Suppressor macrophage (primary cell): ENCODE results near the gene KLHL22.

ENCODE experiments used
- DNase-seq, 4 experiments: peaks; one replicate each; pipeline ENCODE4 v3.0.0-alpha.2; 2020 to 2022

The KLHL22 gene

DNA sequence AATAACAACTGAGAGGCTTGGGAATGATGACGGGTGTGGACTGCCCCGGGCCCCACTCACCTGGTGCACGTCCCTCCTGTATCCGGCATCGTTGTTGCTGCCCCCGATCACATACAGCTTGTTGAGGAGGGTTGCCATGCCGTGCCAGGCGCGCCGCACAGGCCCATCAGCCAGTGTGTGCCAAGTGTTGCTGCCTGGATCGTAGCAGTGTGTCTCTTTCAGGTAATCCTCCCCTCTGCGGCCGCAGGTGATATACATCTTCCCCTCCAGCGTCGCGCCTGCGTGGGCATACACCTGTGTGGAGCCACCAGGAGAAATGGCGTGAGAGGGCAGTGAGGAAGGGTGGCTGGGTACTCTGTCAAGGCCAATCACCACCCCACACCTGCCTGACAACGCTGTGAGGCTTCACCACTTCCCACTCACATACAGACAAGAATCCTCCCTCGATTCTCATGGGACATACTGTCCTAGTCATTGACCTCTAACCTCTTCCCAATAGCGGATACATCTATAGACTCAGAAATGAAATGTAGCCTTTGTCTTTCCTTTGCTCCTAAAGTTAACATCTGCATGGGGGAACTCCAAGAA, 49.1 kb downstream of the KLHL22 start:
- DNase-seq = no peak

DNA sequence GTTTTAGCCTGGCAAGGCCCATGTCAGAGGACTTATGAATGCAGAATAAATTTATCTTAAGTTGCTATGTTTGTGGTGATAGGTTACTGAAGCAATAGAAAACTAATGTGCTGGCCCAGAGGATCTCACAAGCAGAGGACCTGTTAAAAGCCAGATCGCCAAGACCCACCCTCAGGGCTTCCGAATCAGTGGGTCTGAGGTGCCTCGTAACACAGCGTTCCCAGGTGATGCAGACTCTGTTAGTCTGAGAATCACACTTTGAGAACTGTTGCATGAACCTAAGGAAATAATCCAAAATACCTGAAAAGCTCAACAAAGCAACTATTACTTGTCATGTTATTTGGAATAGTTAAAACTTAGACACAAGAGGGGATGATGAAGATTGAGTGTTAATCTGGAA, 51.3 kb downstream of the KLHL22 start:
- DNase-seq = no peak

DNA sequence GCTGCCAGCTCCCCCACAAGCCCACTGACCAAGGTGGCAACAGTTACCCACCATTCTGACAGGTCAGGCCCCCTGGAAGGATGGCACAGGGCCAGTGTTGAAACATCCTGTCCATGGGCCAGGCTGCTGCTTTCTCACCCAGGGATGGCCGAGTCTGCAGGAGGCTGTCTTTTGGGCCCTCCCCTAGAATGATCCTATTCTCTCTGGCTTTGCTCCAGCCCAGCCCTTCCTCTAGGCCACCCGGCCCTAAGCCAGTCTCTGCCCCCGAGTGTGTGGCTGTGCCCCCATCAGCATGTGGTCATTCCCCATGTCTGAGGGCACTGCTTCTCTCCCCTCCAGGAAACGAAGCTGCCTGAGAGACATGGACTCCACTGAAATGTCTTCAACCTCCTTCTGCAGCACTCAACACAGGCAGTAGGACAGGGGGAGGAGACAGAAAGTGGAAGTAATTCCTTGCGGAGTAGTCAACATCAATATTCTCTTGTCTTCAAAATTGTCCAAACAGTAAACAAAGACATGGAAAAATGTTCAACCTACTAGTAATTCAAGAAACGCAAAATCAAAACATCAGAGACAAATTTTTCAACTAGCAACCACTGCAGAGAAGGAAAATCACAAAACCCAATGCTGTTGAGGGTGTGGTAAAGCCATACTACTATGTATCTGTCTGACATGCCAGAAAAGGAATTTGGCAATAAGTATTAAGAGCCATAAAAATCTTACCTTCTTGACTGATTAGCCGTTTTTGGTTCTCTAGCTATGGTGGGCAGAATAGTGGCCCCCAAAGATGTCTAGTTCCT, 52.9 kb downstream of the KLHL22 start:
- no peak for DNase-seq

DNA sequence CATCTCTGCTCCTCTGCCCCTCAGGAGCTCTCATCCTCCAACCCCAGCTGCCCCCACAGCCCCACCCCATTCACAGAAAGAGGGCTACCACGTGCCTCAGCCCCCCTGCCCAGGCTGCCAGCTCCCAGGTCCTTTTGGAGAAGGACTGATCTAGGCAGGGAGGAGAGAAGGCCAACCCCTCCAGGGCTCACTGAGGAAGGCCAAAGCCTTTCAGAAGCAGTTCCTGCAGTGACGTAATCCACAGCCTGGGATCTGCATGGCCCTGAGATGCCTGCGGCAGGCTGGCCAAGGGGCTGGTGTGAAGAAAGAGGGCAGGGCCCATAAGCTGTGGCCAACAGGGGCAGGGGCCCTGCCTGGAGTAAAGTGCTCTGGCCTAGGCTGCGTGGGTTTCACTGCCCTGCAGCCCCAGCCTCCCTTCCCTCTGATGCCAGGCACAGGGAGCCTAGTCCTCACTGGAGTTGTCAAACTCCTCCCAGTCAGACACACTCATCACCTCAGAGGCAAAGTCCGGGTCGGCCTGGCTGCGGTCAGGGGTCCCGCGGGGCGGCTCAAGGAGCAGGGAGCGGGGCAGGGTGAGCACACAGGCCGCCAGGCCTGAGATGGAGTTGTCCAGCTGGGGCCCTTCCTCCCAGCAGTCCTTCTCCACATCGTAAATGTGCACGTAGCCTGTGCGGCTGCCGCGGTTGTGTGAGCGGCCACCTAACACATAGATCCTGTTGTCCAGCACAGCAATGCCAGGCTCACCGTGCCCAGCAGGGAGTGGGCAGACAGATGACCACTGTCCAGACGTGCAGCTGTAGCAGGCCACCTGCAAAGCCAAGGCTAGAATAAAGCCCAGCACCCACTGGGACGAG, 53.7 kb downstream of the KLHL22 start:
- peak in 2 of 4 experiments; percentile 59 to 65 for DNase-seq

DNA sequence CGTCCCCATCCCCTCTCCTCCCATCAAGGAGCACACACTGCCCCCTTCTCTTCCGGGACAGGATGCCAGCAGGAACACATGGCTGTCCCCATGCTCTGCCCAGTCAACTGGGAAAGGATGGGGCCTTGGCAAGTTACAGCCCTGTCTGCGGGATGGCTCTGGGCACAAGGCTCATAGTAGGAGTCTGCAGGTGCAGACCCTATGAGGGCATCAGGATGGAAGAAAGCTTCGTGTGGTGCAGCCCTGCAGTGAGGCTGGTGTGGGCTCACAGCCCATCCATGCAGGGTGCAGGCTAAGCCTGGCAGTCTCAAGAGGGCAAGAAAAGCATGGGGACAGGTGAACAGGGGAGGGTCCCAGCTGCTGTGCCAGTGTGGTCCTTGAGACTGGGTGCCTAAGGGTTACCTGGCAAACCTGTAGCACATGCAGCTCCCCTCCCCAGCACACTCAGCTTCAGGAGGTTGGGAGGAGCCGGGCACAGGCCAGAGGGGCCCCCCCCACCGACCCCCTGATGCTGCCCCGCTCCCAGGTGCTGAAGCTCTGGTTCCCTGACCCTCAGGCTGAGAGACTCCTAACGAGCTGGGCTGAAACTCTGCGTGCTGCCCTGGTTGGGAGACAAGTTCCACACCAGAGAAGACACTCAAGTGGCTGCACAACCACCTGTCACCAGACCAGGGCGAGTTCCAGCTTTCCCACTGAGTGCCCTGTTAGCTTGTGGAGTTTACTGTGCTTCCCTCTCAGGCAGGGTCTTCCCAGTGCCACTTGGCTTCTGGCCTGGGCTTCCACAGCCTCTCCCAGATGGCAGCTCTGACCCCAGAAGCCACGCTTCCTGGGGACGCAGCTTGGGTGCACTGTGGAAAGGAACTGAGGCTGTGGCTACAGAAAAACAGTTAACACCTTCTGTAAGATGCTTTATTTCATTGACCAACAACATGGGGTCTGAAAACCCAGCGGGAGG, 54.7 kb downstream of the KLHL22 start:
- no peak for DNase-seq

DNA sequence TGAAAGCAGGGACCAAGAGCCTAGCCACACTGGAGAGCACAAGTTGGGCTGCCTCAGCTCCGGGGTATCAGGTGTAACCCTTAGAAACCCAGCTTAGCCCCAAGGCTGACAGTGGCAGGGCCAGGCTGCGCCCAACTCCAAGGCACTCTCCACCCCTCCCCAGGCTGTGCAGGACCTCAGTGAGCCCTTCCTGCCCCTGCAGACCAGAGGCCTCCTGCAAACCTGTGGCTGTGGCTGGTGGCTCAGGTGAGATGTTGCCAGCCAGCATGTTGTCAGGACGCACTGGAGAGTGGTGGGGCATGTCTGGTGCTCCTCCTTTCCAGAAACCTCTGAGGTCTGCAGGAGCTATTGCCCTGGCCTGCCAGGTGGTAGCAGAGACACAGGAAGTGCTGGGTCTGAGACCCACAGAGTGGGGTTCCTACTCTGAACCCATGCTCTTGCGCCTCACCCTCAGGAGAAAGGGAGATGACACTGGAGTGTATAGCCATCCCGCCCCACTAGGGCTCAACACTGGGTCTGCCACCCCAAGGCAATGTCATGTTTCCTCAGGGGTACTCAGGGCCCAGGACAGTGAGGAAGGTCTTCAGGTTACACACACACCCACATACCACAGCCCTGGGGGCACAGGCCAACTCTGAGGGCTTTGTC, 55.5 kb downstream of the KLHL22 start:
- no peak for DNase-seq

DNA sequence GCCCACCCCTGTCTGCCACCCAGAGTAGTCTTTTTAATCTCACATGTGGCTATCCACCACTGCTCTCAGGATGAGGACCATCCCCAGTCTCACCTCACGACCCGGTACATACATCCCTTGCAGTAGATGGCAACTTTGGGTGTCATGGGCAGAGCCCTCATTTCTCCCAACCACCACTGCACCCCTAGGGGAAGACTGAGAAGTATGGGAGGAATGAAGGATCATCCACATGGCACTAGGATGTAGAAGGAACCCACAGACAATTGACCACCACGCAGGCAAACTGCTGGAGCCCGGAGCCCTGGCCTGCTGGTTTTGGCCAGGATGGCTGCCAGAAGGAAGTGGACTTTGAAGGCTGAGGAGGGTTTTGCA, 56.1 kb downstream of the KLHL22 start:
- DNase-seq = no peak

DNA sequence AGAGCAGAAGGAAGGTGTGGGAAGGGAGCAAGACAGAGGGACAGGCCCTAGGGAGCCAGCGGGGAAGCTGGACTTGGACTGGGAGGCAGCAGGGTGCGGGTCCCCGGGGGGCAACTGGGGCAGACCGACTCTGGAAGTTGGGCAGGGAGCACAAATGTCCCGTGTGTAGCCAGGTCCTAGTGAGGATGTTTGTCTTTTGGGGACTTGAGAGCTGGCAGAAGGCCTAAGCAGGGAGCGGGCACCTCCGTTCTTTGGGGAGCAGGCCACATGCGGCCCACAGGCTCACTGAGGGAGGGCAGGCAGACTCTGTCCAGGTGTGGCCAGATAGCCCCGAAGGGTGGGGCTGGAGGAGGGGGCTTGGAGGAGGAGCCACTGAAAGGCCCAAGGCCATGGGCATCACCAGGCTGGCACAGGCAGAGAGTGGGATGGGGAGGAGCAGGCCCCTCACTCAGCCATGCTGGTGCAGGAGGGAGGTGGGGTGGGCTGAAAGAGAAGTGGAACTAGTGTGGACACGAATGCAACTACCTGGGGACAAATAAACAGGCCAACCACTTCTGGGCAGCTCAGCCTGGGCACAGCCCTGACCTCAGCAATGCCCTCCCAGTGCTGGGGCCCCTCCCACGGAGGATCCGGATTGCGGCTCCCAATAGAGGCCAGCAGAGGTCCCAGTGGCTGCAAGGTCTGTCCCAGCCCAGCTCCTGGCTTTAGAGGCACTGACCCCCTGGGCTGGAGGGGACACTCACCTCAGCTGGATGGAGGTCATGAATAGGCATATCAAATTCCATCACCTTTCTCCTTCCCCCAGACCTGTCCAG, 56.7 kb downstream of the KLHL22 start:
- DNase-seq = peak in 1 of 4 experiments; percentile 46

DNA sequence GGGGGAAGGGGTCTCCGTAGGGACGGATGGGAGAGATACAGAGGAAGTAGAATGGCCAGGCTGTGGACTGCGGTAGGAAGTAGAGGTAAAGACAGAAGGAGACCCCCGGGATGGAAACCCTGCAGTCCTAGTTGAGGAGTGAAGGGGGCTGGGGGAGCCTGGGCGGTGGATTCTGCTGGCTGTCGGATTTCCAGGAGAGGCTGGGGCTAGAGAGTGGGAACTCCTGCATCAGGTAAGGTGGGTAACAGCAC, 57.2 kb downstream of the KLHL22 start:
- no peak for DNase-seq

DNA sequence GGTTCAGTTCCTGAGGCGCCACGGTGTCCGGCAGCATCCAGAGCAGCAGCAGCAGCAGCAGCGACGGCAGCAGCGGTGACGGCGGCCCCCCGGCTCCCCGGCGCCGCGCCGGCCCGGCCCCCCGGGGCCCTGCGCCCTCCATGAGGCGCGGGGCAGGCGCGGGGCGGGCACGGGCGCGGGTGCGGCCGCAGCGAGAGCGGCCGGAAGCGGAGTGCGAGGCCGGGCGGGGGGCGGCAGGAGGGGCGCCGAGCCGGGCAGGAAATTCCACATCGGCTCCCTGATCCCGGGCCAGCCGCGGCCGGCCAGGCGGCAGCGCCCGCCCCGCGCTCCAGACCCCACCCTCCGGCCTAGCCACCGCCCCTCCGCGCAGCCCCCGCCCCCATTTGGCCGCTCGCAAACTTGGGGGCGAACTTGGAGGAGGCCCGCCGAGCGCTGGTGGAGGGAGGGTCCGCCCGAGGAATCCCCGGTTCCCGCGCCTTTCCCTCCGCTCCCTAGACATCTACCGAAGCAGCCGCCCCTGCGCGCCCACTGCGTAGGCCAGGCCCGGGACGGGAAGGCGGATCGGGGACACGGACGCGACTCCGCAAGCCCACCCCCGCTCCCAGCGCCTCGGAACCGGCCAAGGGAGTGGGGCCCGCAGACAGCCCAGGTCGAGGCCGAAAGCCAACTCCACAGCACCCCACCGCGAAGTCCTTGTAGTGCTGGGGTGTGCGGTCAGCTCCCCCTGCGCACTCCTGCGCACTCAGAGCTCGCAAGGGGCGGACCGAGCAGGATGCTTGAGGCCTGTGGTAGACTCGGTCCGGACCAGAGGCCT, 57.8 kb downstream of the KLHL22 start, which contains the start of gene SCARF2:
SCARF2 (minus strand) TSS at position 213 of the 814 bp plus-strand sequence; CDS start at position 142, 71 bp downstream.
- DNase-seq = no peak

DNA sequence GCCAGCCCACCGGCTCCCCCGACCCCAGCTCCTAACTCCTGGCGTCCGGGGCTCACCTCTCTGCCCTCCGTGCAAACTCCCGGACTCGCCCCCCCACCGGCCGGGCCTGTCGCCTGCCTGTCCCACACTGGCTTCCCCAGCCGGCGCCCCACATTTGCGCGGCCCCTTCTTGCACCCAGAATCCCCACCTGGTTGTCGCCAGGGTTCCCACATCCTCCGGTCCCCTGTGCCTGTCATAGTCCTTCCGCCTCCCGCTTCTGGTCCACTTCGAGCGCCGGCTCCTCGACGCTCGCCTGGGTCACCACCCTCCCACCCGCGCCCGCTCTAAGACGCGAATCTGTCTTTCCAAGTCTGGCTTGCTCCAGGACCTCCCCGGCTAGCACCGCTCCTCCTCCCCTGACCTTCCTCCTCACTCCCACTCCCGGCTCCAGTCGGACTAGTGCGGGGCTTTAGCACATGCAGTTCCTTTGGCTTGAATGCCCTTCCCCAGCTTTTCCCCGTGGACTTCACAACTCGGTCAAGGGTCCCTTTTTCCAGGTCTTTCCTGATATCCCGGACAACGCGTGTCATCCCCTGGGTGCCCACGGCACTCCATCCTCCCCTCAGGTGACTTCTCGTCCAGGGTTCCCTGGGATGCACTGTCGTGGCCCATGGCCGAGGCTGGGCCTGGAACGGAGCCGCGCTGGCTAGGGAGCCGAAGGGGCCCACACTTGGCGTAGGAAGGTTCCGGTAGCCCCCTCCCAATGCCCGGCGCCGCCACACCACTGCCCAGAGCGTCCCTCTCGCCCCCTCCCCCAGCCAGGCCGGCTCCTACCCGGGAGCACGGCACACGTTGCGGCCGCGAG, 58.6 kb downstream of the KLHL22 start:
- DNase-seq = no peak

DNA sequence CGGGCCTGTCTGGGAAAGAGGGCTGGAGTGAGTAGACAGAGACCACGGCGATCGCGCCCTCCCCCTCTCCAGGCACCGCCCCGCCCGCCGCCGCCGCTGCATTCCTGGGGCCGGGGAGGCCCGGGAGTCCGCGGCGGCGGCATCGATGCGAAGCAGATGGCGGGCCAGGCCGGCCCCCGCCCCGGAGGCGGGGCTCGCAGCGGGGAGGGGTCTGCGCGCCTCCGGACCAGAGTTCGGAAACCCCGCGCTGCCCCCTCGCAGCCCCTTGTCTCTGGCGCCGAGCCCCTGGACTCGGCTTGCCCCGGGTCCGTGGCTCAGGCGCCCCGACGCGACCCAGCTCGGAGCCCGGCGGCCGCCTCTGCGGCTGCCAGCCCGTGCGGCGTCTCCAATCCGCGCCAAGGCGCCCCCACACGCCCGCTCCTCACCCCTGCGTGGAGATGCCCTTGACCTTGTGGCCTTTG, 59.3 kb downstream of the KLHL22 start:
- DNase-seq = no peak

DNA sequence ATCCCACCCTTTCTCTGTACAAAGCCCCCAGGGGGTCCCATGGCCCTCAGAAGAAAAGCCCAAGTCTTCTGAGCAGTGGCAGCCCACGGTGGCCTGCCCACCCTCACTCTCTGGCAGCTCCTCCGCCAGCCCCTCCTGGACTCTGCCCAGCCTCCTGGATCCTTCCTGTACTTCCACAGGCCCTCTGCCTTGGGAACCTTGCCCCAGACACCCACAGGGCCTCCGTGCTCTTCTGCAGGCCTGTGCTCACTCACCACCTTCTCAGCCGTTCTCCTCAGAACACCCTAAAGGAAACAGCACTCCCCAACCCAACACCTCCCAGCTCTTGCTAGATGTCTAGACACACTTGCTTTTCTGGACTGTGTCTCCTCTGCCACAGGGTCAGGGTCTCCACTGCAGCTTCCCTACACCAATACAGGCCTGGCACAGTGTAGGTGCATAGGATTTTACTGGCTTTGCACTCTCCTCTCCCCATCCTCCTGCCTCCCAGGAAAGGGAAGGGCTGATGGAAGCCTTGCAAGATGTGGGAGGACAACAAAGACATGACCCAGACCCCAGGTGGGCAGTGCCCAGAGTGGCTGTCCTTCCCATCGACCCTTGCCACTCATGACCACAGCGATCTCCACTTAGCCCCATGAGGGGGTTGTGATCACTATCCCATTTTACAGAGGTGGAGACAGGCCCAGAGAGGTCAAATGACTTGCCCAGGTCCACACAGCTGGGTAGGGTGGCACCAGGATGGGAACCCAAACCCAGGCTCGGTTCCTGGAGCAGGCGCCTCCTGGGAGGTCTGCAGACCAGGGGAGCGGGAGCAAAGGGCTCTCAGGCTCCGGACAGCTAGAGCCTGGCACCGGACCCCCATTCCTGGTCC, 59.9 kb downstream of the KLHL22 start:
- no peak for DNase-seq

DNA sequence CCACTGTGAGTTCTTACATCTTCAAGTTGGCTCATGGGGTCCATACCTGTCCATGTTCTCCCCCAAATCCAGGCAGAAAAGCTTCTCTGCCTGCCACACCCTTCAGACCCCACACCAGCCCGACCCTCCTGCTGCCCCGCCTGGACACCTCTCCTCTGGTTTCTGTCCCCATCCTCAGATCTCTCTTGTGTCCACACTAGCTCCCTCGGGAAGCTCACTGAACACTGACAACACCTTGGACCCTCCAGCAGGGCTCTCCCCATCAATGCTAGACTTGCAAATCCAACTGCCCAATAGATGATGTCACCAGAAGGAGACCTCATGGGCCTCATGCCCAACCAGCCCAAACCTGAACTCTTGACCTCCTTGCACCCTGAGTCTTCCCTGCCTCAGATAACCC, 60.8 kb downstream of the KLHL22 start:
- DNase-seq = no peak

DNA sequence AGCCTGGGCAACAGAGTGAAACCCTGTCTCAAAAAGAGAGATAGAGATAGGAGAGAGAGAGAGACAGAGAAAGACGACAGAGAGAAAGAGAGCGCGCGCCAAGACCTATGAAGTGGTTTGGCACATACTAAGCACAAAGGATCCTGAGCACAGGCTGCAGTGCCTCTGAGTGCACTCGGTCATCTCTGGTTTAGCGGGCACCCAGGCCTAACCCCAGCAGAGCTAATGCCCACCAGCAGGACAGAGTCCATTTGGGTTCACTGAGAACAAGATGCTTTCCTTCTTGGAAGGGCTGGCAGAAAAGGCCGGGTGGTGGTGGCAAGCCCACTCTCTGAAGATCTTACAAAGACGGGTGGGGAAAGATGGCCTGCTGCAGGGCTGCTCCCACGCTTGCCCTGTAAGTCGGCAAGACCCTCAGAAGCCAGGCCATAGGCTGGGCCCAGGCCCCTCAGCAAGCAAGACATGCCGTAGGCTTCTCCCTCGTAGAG, 61.3 kb downstream of the KLHL22 start:
- DNase-seq = no peak

DNA sequence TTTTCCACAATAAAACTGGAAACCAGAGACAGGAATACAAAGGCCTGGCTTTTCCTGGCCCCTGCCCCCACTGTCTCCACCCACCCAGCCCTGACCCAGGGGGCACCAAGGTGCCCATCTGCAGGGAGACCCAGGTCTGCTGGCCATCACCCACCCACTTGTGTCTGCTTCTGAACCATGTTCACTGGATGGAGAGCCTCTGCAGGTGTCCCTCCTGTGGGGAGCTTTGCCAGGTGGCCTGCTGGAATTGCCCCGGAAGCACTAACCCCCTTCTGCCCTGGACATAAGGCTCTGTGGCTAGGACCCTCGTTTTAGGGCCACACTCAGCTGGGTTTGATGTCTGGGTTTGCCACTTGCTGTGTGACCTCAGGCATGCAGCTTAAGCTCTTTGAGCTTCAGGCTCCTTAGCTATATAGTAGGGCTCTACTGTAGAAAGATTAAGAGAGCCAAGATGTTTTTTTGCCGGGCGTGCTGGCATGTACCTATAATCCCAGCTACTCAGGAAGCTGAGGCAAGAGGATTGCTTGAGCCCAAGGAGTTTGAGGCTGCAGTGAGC, 61.8 kb downstream of the KLHL22 start:
- no peak for DNase-seq

DNA sequence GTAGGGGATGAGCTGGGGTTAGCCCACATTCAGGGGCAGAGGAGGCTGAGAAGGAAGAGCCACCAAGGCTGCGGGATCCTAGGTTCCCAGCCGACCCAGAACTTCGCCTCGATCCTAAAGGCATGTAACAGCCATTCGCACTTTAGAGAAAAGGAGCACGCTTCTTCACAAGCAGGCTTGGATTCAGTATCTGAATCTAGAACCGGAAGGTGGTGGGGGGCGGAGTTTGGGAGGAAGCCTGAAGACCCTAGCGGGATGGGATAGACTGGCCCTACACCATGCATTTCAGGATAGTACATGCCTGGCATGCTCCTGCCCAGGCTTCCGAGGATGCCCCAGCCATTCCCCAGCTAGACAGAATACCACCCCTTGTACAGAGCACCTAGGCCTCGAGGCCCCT, 62.4 kb downstream of the KLHL22 start:
- DNase-seq = no peak

DNA sequence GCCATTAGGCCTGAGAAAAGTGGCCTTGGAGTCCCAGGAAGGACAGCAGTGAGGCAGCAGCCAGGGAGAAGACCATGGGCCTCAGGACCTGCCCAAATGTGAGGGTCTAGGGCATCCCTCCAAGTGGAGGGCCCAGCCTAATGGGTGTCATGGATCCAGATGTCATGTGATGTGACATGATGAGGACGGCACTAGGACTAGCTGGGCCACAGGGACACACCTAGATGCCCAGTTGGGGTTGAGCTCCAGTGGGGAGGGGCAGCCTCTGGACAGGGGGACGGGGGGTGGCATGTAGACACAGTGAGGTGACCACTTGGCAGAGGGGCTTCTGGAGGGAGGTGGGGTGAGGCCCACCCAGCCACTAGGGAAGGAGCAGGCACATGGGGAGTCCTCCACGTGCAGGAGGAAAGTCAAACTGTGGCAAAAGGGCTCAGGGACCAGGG, 63.3 kb downstream of the KLHL22 start:
- DNase-seq = no peak
